WTC11 (cell line): ENCODE results near the gene CDH16.

Source experiments
- AFF4 ChIP-seq: sonication (generic); formaldehyde crosslinking; IDR thresholded peaks from 2 replicates; pipeline ENCODE4 v1.8.1; 2023; ENCODE audit warnings: mild to moderate bottlenecking, missing genetic modification reagents, borderline replicate concordance
- CTCF ChIP-seq: fragments of 200-600 bp; IDR thresholded peaks from 2 replicates; pipeline ENCODE4 v1.8.0; 2022; ENCODE audit warnings: antibody characterized with exemption
- E2F5 ChIP-seq: sonication (generic); formaldehyde crosslinking; IDR thresholded peaks from 2 replicates; pipeline ENCODE4 v1.8.1; 2022; ENCODE audit warnings: mild to moderate bottlenecking, moderate library complexity, missing genetic modification reagents
- GABPB1 ChIP-seq: sonication (generic); formaldehyde crosslinking; IDR thresholded peaks from 2 replicates; pipeline ENCODE4 v1.8.1; 2023; ENCODE audit warnings: mild to moderate bottlenecking, missing genetic modification reagents
- GTF2I ChIP-seq: fragments of 250-450 bp; sonication (Bioruptor Pico); conservative IDR thresholded peaks from 2 replicates; pipeline ENCODE4 v1.4.0; 2021; ENCODE audit warnings: mild to moderate bottlenecking
- MLX ChIP-seq: sonication (generic); formaldehyde crosslinking; IDR thresholded peaks from 2 replicates; pipeline ENCODE4 v1.8.1; 2023; ENCODE audit warnings: mild to moderate bottlenecking, missing genetic modification reagents, moderate library complexity
- PREB ChIP-seq: sonication (generic); formaldehyde crosslinking; IDR thresholded peaks from 2 replicates; pipeline ENCODE4 v1.8.1; 2022; ENCODE audit warnings: mild to moderate bottlenecking, missing genetic modification reagents, moderate library complexity, borderline replicate concordance
- TEAD4 ChIP-seq: sonication (generic); formaldehyde crosslinking; IDR thresholded peaks from 2 replicates; pipeline ENCODE4 v1.8.0; 2022; ENCODE audit warnings: mild to moderate bottlenecking, missing genetic modification reagents
- USF1 ChIP-seq: sonication (generic); formaldehyde crosslinking; IDR thresholded peaks from 2 replicates; pipeline ENCODE4 v1.8.0; 2022; ENCODE audit warnings: mild to moderate bottlenecking, missing genetic modification reagents
- ZBTB21 ChIP-seq: sonication (generic); formaldehyde crosslinking; IDR thresholded peaks from 2 replicates; pipeline ENCODE4 v1.8.1; 2023; ENCODE audit warnings: mild to moderate bottlenecking, missing genetic modification reagents, borderline replicate concordance
- TF ChIP-seq, protein P1 (sequence below): sonication (generic); formaldehyde crosslinking; IDR thresholded peaks from 2 replicates; pipeline ENCODE4 v1.8.1; 2022; ENCODE audit warnings: low read depth, missing genetic modification reagents, borderline replicate concordance
- TF ChIP-seq, protein P2 (sequence below): fragments of 250-450 bp; sonication (Bioruptor Pico); conservative IDR thresholded peaks from 2 replicates; pipeline ENCODE4 v1.9.0; 2021; ENCODE audit warnings: mild to moderate bottlenecking
- TF ChIP-seq, protein P3 (sequence below): sonication (generic); formaldehyde crosslinking; IDR thresholded peaks from 2 replicates; pipeline ENCODE4 v1.8.0; 2022; ENCODE audit warnings: mild to moderate bottlenecking, missing genetic modification reagents

- TF ChIP-seq CTCF, result no peak
- TF ChIP-seq, protein P1, sequence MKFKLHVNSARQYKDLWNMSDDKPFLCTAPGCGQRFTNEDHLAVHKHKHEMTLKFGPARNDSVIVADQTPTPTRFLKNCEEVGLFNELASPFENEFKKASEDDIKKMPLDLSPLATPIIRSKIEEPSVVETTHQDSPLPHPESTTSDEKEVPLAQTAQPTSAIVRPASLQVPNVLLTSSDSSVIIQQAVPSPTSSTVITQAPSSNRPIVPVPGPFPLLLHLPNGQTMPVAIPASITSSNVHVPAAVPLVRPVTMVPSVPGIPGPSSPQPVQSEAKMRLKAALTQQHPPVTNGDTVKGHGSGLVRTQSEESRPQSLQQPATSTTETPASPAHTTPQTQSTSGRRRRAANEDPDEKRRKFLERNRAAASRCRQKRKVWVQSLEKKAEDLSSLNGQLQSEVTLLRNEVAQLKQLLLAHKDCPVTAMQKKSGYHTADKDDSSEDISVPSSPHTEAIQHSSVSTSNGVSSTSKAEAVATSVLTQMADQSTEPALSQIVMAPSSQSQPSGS (CRISPR knock-in tag), result no peak
- TF ChIP-seq, protein P2, sequence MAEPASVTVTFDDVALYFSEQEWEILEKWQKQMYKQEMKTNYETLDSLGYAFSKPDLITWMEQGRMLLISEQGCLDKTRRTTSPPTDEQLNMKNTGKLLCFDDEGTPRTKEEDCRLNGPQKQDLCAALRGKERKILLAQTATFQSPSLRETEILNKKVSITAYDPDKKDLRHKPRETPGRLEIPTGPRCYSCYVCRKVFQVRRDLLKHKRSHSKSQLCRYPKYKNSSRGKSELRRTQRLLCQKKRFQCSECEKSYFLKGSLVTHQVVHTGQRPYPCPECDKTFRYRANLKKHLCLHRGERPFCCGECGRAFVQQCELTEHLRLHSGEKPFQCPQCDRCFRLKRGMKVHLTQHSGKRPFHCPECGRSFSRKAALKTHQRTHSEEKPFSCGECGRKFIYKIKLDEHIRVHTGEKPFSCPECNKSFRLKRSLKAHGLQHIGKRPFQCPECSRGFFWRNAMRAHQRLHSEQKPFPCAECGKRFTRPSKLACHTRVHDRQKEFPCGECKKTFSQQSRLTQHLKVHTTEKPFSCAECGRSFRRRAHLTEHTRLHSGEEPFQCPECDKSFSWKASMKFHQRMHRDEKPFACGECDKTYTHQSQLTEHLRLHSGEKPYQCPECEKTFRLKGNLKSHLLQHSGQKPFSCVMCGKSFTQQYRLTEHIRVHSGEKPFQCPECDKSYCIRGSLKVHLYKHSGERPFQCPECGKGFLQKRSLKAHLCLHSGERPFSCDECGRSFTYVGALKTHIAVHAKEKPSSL (CRISPR knock-in tag), result no peak
- TF ChIP-seq MLX (CRISPR knock-in tag), result no peak
- no peak for TF ChIP-seq GABPB1 (CRISPR knock-in tag)
- TF ChIP-seq TEAD4 (CRISPR knock-in tag), result no peak
- no peak for TF ChIP-seq GTF2I (CRISPR knock-in tag)
- TF ChIP-seq E2F5 (CRISPR knock-in tag), result no peak
- TF ChIP-seq AFF4 (CRISPR knock-in tag), result no peak
- TF ChIP-seq PREB, result no peak
- no peak for TF ChIP-seq USF1
- TF ChIP-seq ZBTB21 (CRISPR knock-in tag), result no peak
- TF ChIP-seq, protein P3, sequence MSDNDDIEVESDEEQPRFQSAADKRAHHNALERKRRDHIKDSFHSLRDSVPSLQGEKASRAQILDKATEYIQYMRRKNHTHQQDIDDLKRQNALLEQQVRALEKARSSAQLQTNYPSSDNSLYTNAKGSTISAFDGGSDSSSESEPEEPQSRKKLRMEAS (CRISPR knock-in tag), result no peak
Observed at GRCh38 chr16:66895999-66896398, 22.7 kb downstream of the CDH16 start.
